Measurements from ENCODE around the gene ZNF556.

The ZNF556 gene

GRCh38 chr19:2867025-2867991 lies at the start of gene ZNF556:
TSS of gene ZNF556 (plus strand) at chr19:2867335. CDS start at chr19:2867422, 87 bp downstream.
- in situ Hi-C loops (cut with MboI; ENCODE audit: low sequenced_read_pairs), result no loop called here

- in situ Hi-C loops (cut with MboI; ENCODE audit: low sequenced_read_pairs), result no loop called here
Measured at GRCh38 chr19:2819540-2820111, 47.5 kb upstream of the ZNF556 start, which contains the start of gene ZNF554. TSS of gene ZNF554 (plus strand) at chr19:2819868. CDS start at chr19:2820072, 204 bp downstream.

DNA sequence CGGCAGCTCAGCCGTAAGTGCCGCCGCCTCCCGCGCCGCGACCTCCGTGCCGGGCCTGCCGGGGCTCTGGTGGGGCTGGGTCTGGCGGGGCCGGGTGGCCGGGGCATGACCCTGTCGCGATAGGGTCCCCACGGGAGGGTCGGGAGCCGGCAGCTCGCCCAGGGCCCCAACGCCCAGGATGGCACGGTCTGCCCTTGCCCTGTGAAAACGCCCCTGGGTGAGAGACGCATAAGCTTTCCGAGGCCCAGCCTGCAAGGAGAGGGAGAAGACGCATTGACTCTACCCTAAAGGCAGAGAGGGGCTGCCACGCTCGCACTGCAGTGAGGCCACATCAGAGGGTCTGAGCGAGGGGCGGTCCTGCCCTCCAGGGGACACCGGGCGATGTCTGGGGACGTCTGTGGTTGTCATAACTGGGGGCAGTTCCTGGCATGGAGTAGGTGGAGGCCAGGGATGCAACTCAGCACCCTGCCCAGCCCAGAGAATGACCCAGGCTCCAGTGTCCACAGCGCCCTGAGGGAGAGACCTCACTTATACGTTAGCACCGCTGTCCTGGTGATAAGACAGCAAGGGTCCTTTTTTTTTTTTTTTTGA lies 46.9 kb upstream of the ZNF556 start:
- in situ Hi-C loops (cut with MboI; ENCODE audit: low sequenced_read_pairs), result no loop called here

GRCh38 chr19:2822846-2823245 lies 44.3 kb upstream of the ZNF556 start:
- in situ Hi-C loops (cut with MboI; ENCODE audit: low sequenced_read_pairs), result no loop called here

DNA sequence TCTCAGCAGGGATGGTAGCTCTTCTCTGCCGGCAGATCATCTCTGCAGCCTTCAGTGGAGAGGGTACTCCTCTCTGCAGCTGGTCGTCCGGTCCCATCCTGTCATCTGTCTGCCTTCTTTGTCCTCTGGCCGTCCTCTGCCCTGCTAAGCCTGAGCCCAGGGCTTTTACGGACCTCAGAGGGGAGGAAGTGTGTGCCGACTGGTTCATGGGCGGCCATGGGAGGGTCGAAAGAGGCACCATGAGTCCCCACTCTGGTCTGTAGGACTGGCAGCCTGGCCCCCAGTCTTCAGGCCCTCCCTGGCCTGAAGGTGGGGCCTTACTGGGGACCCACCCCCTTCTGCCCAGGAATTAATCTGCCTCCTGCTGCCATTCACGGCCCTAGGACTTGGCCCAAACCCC lies 43.5 kb upstream of the ZNF556 start:
- in situ Hi-C loops (cut with MboI; ENCODE audit: low sequenced_read_pairs), result no loop called here

DNA sequence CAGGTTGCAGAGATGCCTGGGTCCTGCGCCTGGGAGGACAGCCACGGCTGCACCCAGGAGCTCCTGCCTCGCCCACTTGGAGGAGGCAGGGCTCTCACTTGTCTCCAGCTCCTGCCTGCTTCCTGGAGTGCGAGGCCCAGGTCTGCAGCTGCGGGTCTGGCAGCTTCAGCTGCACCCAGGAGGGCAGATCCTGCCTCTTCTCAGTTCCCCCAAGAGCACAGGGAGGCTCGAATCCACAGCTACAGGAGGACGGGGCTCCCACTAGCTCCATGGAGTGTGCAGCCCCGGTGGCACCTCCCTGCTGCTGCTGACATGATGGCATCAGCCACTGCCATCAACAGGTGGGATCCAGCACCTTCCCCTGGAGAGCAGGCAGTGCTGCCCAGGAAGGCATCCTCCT lies 43.0 kb upstream of the ZNF556 start:
- in situ Hi-C loops (cut with MboI; ENCODE audit: low sequenced_read_pairs), result no loop called here

- in situ Hi-C loops (cut with MboI; ENCODE audit: low sequenced_read_pairs), result no loop called here
Measured at GRCh38 chr19:2827022-2827421, 40.1 kb upstream of the ZNF556 start.

DNA sequence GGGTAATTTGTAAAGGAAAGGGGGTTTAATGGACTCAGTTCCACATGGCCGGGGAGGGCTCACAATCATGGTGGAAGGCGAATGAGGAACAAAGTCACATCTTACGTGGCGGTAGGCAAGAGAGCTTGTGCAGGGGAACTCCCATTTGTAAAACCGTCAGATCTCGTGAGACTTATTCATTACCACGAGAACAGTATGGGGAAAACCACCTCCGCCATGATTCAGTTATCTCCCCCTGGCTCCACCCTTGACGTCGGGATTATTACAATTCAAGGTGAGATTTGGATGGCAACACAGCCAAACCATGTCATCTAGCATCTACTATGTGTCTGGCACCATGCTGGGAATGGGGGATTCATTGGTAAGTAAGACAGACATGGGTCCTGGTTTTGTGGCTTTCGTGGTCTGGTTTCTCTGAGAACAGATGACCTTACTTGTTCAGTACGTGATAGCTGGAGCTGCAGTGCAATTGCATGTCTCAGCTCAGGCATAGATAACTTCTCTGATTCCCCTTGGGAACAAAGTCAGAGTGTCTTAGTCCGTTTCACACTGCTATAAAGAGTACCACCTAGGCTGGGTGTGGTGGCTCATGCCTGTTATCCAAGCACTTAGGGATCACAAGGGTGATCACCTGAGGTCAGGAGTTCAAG lies 39.2 kb upstream of the ZNF556 start:
- in situ Hi-C loops (cut with MboI; ENCODE audit: low sequenced_read_pairs), result no loop called here

GRCh38 chr19:2834294-2834871 lies 32.8 kb upstream of the ZNF556 start:
- in situ Hi-C loops (cut with MboI; ENCODE audit: low sequenced_read_pairs), result no loop called here

GRCh38 chr19:2837430-2837829 lies 29.7 kb upstream of the ZNF556 start:
- in situ Hi-C loops (cut with MboI; ENCODE audit: low sequenced_read_pairs), result no loop called here

GRCh38 chr19:2840794-2841791 lies 26.0 kb upstream of the ZNF556 start, which contains the start of gene ZNF555:
TSS of gene ZNF555 (plus strand) at chr19:2841475. CDS start at chr19:2841573, 98 bp downstream.
- in situ Hi-C loops (cut with MboI; ENCODE audit: low sequenced_read_pairs), result no loop called here

GRCh38 chr19:2841855-2842574 lies 25.1 kb upstream of the ZNF556 start:
- in situ Hi-C loops (cut with MboI; ENCODE audit: low sequenced_read_pairs), result no loop called here

DNA sequence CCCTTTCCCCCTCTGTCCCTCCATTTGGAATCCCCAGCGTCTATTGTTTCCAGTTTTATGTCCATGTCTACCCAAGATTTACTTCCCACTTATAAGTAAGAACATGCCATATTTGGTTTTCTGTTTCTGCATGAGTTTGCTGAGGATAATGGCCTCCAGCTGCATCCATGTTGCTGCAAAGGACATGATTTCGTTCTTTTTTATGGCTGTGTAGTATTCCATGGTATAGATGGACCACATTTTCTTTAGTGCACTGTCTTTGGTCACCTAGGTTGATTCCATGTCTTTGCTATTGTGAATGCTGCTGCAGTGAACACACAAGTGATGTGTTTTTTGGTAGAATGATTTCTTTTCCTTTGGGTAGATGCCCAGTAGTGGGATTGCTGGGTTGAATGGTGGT lies 22.0 kb upstream of the ZNF556 start:
- in situ Hi-C loops (cut with MboI; ENCODE audit: low sequenced_read_pairs), result no loop called here

DNA sequence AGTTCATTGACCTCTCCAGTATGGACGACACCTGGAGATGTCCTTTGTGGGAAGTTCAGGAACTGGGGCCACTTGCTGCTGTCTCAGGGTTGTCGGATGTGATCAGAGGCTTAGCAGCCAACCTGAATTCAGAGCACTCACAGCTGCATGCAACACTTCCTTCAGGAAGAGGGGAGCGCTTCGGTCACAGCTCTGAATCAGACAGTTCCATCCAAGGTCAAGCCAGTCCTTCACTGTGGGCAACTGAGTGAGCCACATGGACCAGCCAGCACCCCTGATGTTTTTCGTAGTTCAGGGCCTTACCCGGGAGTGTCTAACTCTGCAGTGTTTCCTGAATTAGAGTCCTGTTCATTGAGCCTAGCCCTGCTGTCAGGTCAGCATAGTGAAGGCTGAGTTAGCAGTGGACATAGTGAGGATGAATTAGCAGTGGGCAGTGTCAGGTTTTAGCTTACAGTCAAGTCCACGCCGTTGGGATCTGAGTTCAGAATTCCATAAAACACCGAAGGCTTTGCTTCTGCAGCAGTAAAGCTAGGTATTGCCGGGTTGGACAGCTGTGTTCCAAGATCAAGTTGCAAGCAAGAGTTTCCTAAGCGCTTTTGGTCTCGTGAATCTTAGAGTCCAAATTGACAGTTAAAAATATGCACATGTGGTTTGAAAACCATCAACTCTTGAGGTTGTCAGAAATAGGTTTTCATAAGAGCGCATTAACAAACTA lies 20.8 kb upstream of the ZNF556 start:
- in situ Hi-C loops (cut with MboI; ENCODE audit: low sequenced_read_pairs), result no loop called here

- in situ Hi-C loops (cut with MboI; ENCODE audit: low sequenced_read_pairs), result no loop called here
Measured at GRCh38 chr19:2847507-2847906, 19.6 kb upstream of the ZNF556 start.

DNA sequence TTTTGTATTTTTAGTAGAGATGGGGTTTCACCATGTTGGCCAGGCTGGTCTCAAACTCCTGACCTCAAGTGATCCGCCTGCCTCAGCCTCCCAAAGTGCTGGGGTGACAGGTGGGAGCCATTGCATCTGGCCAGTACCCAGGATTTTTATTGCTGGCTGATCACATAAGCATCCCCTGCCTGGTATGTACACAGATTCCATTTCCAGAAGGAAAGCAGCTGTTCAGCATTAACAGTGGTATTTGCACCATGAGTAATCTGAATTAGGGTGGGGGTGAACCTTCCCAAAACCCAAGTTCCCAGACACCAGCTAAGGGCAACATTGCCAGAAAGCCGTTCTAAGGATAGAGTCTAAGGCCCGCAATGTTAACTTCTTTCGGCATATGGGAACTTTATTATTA lies 18.5 kb upstream of the ZNF556 start:
- in situ Hi-C loops (cut with MboI; ENCODE audit: low sequenced_read_pairs), result no loop called here

DNA sequence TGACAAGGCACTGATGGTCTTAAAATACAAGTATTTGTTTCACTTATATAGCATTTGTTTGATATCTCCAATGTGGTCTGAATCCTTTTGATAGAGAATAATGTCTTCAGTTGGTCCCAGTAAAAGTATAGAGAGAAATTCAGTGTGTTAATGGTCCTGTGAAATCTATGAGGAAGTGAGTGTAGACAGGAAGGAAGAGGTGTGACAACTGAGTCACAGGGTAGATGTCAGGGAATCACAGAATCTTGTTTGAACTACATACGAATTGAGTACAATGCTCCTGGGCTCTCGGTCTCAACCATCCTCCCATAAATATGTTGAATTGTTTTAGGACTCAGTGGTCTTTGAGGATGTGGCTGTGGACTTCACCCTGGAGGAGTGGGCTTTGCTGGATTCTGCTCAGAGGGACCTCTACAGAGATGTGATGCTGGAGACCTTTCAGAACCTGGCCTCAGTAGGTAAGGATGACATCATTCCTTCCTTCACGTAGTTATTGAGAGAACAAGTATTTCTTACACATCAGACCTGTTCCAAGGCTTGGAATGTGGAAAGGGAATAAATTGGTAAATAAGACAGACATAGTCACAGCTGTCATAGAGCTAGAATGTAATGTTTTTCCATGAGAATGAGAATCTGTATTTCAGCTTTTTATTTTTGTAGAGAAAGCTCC lies 16.7 kb upstream of the ZNF556 start:
- in situ Hi-C loops (cut with MboI; ENCODE audit: low sequenced_read_pairs), result no loop called here

- in situ Hi-C loops (cut with MboI; ENCODE audit: low sequenced_read_pairs), result no loop called here
Measured at GRCh38 chr19:2852598-2852997, 14.5 kb upstream of the ZNF556 start.
